Thyroid gland (tissue), 4 donors: ENCODE data around the gene PRPF6.

ENCODE experiments used
- POLR2A ChIP-seq, 2 donors: fragments of 450-650 bp; IDR thresholded peaks; one replicate each; pipeline ENCODE4 v1.6.1; 2017; ENCODE audit warnings: antibody characterized with exemption in 2 of 2, mild to moderate bottlenecking in 2 of 2, moderate library complexity in 1 of 2
- TF ChIP-seq, protein P1 (sequence below), 6 experiments: fragments of 200-600 bp in 3 of 6; fragments of 450-650 bp in 3 of 6; sonication (generic) in 3 of 6; IDR thresholded peaks; one replicate each; pipeline ENCODE4 v1.5.1; 2016 to 2019; ENCODE audit warnings: antibody characterized with exemption in 6 of 6, mild to moderate bottlenecking in 2 of 6, inconsistent platforms in 1 of 6, moderate library complexity in 1 of 6

DNA sequence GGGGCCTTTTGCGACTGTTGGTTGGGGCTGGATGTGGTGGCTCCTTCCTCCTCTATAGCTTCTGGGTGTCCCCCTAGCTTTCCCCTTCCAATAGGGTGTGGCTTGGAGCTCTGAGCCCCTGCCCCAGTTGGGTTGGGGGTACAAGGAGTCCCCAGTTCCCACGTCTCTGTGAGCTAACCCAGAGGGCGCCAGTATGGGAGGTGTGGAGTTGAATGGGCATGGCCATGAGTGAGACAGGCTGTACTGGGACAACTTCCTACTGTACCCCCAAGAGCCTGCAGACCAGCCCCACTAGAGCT, 56.2 kb downstream of the PRPF6 start:
- TF ChIP-seq, protein P1, sequence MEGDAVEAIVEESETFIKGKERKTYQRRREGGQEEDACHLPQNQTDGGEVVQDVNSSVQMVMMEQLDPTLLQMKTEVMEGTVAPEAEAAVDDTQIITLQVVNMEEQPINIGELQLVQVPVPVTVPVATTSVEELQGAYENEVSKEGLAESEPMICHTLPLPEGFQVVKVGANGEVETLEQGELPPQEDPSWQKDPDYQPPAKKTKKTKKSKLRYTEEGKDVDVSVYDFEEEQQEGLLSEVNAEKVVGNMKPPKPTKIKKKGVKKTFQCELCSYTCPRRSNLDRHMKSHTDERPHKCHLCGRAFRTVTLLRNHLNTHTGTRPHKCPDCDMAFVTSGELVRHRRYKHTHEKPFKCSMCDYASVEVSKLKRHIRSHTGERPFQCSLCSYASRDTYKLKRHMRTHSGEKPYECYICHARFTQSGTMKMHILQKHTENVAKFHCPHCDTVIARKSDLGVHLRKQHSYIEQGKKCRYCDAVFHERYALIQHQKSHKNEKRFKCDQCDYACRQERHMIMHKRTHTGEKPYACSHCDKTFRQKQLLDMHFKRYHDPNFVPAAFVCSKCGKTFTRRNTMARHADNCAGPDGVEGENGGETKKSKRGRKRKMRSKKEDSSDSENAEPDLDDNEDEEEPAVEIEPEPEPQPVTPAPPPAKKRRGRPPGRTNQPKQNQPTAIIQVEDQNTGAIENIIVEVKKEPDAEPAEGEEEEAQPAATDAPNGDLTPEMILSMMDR (IDR thresholded peaks at IDR 0.05): no peak
- TF ChIP-seq POLR2A (IDR thresholded peaks at IDR 0.05): no peak
